ENCODE results near the gene ZGPAT. TPM values are rescaled to one million over a fixed set of nuclear protein-coding genes. Genes with fewer than 3 reads are reported as not detected.
"Not testable (repeated sequence)": the region's sequence is repeated elsewhere in the genome, so short reads cannot be mapped to it uniquely, and the experiment has no call there.

ZGPAT gene
- total RNA-seq, 4 donors from 2014 or later = 13.4 to 20.8 (median 15.5) TPM

DNA sequence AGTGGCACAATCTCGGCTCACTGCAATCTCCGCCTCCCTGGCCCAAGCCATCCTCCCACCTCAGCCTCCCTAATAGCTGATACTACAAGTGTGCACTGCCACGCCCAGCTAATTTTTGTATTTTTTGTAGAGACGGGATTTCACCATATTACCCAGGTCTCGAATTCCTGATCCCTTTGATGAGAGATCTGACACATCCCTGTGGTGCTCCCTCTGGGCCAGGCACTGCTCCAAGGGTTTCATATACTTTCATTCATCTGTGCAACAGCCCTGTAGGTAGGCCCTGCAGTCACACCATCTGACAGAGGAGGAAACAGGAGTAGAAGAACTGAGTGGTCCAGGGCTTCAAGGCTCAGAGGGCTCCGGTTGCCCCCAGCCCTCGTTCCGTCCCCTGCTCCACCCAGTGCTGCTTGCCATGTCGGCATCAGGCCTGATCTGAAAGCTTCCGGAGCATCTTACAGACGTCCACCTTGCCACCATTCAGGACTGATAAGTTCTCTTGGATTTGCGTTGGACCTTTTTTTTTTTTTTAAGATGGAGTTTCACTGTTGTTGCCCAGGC lies 3.3 kb downstream of the ZGPAT start:
- no peak overlapping the region for H3K4me3 ChIP-seq
- DNase-seq (no peak), ATAC-seq (no peak)
- no peaks in the 10 kb centered on the region for H3K27me3 ChIP-seq
- H3K4me1 ChIP-seq = peaks cover 8 to 22% of the 10 kb centered on the region in 2 donors
- H3K36me3 ChIP-seq = peaks cover 0 to 44% of the 10 kb centered on the region in 2 donors
- in situ Hi-C loops (cut with MboI; ENCODE audit: low sequenced_read_pairs in 4 of 4) (loop anchor here in 1 of 4 donors (10.0 kb wide), 1 partner anchor 56 kb away; the partner anchor contains the start of genes RTEL1 and STMN3), intact Hi-C loops (cut with DNase I; ENCODE audit: low total_unique reads) (no loop called here)
- no peaks in the 10 kb centered on the region for H3K9me3 ChIP-seq
- no peak for TF ChIP-seq POLR2A (IDR thresholded peaks at IDR 0.05)
- TF ChIP-seq, protein P1, sequence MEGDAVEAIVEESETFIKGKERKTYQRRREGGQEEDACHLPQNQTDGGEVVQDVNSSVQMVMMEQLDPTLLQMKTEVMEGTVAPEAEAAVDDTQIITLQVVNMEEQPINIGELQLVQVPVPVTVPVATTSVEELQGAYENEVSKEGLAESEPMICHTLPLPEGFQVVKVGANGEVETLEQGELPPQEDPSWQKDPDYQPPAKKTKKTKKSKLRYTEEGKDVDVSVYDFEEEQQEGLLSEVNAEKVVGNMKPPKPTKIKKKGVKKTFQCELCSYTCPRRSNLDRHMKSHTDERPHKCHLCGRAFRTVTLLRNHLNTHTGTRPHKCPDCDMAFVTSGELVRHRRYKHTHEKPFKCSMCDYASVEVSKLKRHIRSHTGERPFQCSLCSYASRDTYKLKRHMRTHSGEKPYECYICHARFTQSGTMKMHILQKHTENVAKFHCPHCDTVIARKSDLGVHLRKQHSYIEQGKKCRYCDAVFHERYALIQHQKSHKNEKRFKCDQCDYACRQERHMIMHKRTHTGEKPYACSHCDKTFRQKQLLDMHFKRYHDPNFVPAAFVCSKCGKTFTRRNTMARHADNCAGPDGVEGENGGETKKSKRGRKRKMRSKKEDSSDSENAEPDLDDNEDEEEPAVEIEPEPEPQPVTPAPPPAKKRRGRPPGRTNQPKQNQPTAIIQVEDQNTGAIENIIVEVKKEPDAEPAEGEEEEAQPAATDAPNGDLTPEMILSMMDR (IDR thresholded peaks at IDR 0.05 in 4 of 5, conservative IDR thresholded peaks at IDR 0.05 in 1 of 5) = no peak
- no peak overlapping the region for H3K27ac ChIP-seq

DNA sequence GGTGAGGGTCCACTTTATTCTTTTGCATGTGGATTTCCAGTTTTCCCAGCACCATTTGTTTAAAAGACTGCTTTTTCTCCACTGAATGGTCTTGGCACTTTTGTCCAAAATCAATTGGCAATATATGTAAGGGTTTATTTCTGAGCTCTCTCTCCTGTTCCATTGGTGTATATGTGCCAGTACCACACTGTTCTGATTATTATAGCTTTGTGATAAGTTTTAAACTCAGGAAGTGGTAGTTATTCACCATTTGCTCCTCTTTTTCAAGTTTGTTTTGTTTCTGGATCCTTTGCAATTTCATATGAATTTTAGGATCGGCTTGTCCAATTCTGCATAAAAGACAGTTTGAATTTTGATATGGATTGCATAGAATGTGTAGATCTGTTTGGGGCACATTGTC lies 4.4 kb downstream of the ZGPAT start:
- no peaks in the 10 kb centered on the region for H3K27me3 ChIP-seq
- intact Hi-C loops (cut with DNase I; ENCODE audit: low total_unique reads) (no loop called here), in situ Hi-C loops (cut with MboI; ENCODE audit: low sequenced_read_pairs in 4 of 4) (loop anchor here in 1 of 4 donors (10.0 kb wide), 1 partner anchor 57 kb away; the partner anchor contains the start of genes RTEL1 and STMN3)
- H3K36me3 ChIP-seq = peaks cover 0 to 48% of the 10 kb centered on the region in 2 donors
- peaks cover 0 to 13% of the 10 kb centered on the region in 2 donors for H3K4me1 ChIP-seq
- TF ChIP-seq, protein P1 (IDR thresholded peaks at IDR 0.05 in 4 of 5, conservative IDR thresholded peaks at IDR 0.05 in 1 of 5) = no peak
- TF ChIP-seq POLR2A (IDR thresholded peaks at IDR 0.05) = no peak
- no peak overlapping the region for H3K4me3 ChIP-seq
- DNase-seq (no peak), ATAC-seq (no peak)
- H3K9me3 ChIP-seq = no peaks in the 10 kb centered on the region
- no peak overlapping the region for H3K27ac ChIP-seq

DNA sequence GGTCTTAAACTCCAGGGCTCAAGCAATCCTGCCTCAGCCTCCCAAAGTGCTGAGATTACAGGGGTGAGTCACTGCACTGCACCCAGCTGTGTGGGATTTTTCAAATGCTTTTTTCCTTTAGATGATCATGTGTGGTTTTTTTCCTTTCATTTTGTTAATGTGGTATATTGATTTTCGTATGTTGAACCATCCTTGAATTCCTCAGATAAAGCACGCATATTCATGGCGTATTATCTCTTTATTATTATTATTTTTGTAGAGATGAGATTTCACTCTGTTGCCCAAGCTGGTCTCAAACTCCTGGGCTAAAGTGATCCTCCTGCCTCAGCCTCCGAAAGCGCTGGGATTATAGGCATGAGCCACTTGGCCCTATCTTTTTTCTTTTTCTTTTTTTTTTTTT lies 7.0 kb downstream of the ZGPAT start:
- H3K27me3 ChIP-seq = no peaks in the 10 kb centered on the region
- H3K36me3 ChIP-seq = peaks cover 0 to 65% of the 10 kb centered on the region in 2 donors
- H3K4me1 ChIP-seq = no peaks in the 10 kb centered on the region
- no peaks in the 10 kb centered on the region for H3K9me3 ChIP-seq
- ATAC-seq = no peak
- intact Hi-C loops (cut with DNase I; ENCODE audit: low total_unique reads) = no loop called here
- in situ Hi-C loops (cut with MboI; ENCODE audit: low sequenced_read_pairs in 4 of 4) = loop anchor here in 1 of 4 donors (10.0 kb wide), 1 partner anchor 60 kb away; the partner anchor contains the start of genes RTEL1 and STMN3
- H3K4me3 ChIP-seq = no peak overlapping the region
- no peak overlapping the region for H3K27ac ChIP-seq
- no peak for TF ChIP-seq POLR2A (IDR thresholded peaks at IDR 0.05)
- TF ChIP-seq, protein P1 (IDR thresholded peaks at IDR 0.05 in 4 of 5, conservative IDR thresholded peaks at IDR 0.05 in 1 of 5) = no peak
- DNase-seq = no peak

DNA sequence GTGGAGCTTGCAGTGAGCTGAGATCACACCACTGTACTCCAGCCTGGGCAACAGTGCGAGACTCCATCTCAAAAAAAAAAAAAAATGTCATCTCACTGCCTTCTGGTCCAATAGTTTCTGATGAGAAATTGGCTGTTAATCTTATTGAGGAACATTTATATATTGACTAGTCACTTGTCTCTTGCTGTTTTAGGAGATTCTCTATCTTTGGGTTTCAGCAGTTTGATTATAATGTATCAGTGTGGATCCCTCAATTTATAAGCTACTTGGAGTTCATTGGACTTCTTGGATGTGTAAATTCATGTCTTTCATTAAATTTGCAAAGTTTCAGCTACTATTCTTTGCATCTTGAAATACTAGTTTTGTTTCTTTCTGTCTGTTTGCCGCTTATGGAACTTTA lies 11.2 kb downstream of the ZGPAT start:
- ATAC-seq (no peak), DNase-seq (no peak)
- TF ChIP-seq, protein P1 (IDR thresholded peaks at IDR 0.05 in 4 of 5, conservative IDR thresholded peaks at IDR 0.05 in 1 of 5) = no peak
- TF ChIP-seq POLR2A (IDR thresholded peaks at IDR 0.05) = no peak
- no peaks in the 10 kb centered on the region for H3K9me3 ChIP-seq
- H3K4me3 ChIP-seq = no peak overlapping the region
- no peaks in the 10 kb centered on the region for H3K4me1 ChIP-seq
- no peaks in the 10 kb centered on the region for H3K27me3 ChIP-seq
- intact Hi-C loops (cut with DNase I; ENCODE audit: low total_unique reads) (no loop called here), in situ Hi-C loops (cut with MboI; ENCODE audit: low sequenced_read_pairs in 4 of 4) (loop anchor here in 1 of 4 donors (10.0 kb wide), 1 partner anchor 64 kb away; the partner anchor contains the start of genes RTEL1 and STMN3)
- peaks cover 0 to 60% of the 10 kb centered on the region in 2 donors for H3K36me3 ChIP-seq
- no peak overlapping the region for H3K27ac ChIP-seq

DNA sequence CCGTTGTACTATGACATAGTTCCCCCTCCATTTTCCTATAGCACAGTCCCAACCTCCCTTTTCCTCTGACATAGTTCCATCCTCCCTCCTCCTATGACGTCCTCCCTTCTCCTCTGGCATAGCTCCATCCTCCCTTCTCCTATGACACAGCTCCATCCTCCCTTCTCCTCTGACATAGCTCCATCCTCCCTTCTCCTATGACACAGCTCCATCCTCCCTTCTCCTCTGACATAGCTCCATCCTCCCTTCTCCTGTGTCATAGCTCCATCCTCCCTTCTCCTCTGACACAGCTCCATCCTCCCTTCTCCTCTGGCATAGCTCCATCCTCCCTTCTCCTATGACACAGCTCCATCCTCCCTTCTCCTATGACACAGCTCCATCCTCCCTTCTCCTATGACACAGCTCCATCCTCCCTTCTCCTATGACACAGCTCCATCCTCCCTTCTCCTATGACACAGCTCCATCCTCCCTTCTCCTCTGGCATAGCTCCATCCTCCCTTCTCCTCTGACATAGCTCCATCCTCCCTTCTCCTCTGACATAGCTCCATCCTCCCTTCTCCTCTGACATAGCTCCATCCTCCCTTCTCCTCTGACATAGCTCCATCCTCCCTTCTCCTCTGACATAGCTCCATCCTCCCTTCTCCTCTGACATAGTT lies 15.3 kb downstream of the ZGPAT start:
- DNase-seq; H3K27ac ChIP-seq; in situ Hi-C loops (cut with MboI; ENCODE audit: low sequenced_read_pairs in 4 of 4); H3K27me3 ChIP-seq; H3K9me3 ChIP-seq; intact Hi-C loops (cut with DNase I; ENCODE audit: low total_unique reads); H3K4me1 ChIP-seq; H3K4me3 ChIP-seq; ATAC-seq: not testable (repeated sequence)
- peaks cover 0 to 40% of the 10 kb centered on the region in 2 donors for H3K36me3 ChIP-seq

DNA sequence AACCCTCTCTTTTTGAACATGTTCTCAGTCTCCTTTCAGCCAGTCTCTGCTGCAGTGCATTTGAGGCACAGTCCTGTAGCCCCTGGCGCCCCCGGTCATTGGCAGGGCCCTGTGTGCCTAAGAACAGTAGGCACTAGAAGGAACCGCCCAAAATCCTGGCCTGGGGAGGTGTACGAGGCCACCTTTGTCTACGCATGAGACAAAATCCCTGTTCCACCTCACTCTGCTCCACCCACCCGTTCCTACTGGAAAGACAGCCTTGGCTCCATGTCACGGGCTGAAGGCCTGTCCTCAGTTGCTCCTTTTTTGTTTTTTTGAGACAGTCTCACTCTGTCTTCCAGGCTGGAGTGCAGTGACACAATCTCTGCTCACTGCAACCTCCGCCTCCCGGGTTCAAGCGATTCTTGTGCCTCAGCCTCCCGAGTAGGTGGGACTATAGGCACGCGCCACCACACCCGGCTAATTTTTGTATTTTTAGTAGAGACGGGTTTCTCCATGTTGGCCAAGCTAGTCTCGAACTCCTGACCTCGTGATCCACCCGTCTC lies 22.4 kb downstream of the ZGPAT start:
- DNase-seq; intact Hi-C loops (cut with DNase I; ENCODE audit: low total_unique reads); ATAC-seq: not testable (repeated sequence)

More for the DNA sequence above, 22.4 kb downstream of the ZGPAT start:
- H3K4me3 ChIP-seq; in situ Hi-C loops (cut with MboI; ENCODE audit: low sequenced_read_pairs in 4 of 4); H3K9me3 ChIP-seq; H3K27me3 ChIP-seq; H3K27ac ChIP-seq; H3K4me1 ChIP-seq: not testable (repeated sequence)
- H3K36me3 ChIP-seq = peaks cover 0 to 29% of the 10 kb centered on the region in 2 donors
